K562 (cell line): ENCODE measurements around the gene C12orf43. TPM values are rescaled to one million over a fixed set of nuclear protein-coding genes. Genes with fewer than 3 reads are reported as not detected.

Experiments used
- BRD4 ChIP-seq: fragments of 200-600 bp; sonication (generic); IDR thresholded peaks from 2 replicates; pipeline ENCODE4 v1.6.1; 2017; ENCODE audit warnings: inconsistent platforms
- EHMT2 ChIP-seq: fragments of 450-650 bp; IDR thresholded peaks from 2 replicates; pipeline ENCODE4 v1.6.1; 2018; ENCODE audit warnings: antibody characterized with exemption
- LCOR ChIP-seq: sonication (generic); formaldehyde crosslinking; IDR thresholded peaks from 2 replicates; pipeline ENCODE4 v1.8.0; 2022; ENCODE audit warnings: mild to moderate bottlenecking, missing genetic modification reagents
- MYNN ChIP-seq, 2 experiments: sonication (generic); formaldehyde crosslinking in 1 of 2; IDR thresholded peaks; 2 replicates each; pipeline versions ENCODE4 v1.5.0 to v1.6.1; 2016 to 2020; ENCODE audit warnings: antibody characterized with exemption in 1 of 2, missing genetic modification reagents in 1 of 2
- RCOR1 ChIP-seq, 2 experiments: IDR thresholded peaks; 2 replicates each; pipeline ENCODE4 v1.6.1; 2012; ENCODE audit warnings: low read depth in 2 of 2, low read length in 2 of 2, borderline replicate concordance in 1 of 2, improper control_type of control experiment in 1 of 2
- RREB1 ChIP-seq: fragments of 250-450 bp; sonication (Bioruptor Pico); IDR thresholded peaks from 2 replicates; pipeline ENCODE4 v1.4.0; 2020
- SIX5 ChIP-seq, 2 experiments: IDR thresholded peaks; 2 replicates each; pipeline ENCODE4 v1.6.1; 2011; ENCODE audit warnings: low read length in 2 of 2, borderline replicate concordance in 1 of 2, low read depth in 1 of 2, mild to moderate bottlenecking in 1 of 2, moderate library complexity in 1 of 2; ENCODE audit not compliant: insufficient read depth in 1 of 2
- TOE1 ChIP-seq, 2 experiments: fragments of 450-650 bp in 1 of 2; sonication (generic) in 1 of 2; formaldehyde crosslinking in 1 of 2; IDR thresholded peaks; 2 replicates each; pipeline versions ENCODE4 v1.7.1 to v1.8.0; 2016 to 2022; ENCODE audit warnings: borderline replicate concordance in 2 of 2, mild to moderate bottlenecking in 2 of 2, antibody characterized with exemption in 1 of 2, inconsistent platforms in 1 of 2, low read depth in 1 of 2, missing genetic modification reagents in 1 of 2, moderate library complexity in 1 of 2
- USF1 ChIP-seq: sonication (generic); formaldehyde crosslinking; IDR thresholded peaks from 2 replicates; pipeline ENCODE4 v1.9.0; 2022; ENCODE audit warnings: mild to moderate bottlenecking, missing genetic modification reagents
- USF2 ChIP-seq: sonication (generic); formaldehyde crosslinking; IDR thresholded peaks from 2 replicates; pipeline ENCODE4 v1.5.0; 2020; ENCODE audit warnings: missing genetic modification reagents
- VEZF1 ChIP-seq: fragments of 200-800 bp; sonication (Bioruptor generic); IDR thresholded peaks from 2 replicates; pipeline ENCODE4 v1.6.1; 2017; ENCODE audit warnings: missing genetic modification characterization, missing compliant biosample characterization
- ZBTB9 ChIP-seq: fragments of 450-650 bp; formaldehyde crosslinking; IDR thresholded peaks from 2 replicates; pipeline ENCODE4 v1.4.0; 2020; ENCODE audit warnings: mild to moderate bottlenecking, moderate library complexity
- ZNF274 ChIP-seq: IDR thresholded peaks from 2 replicates; pipeline ENCODE4 v1.6.1; 2011; ENCODE audit warnings: low read depth, mild to moderate bottlenecking, low read length, moderate library complexity, borderline replicate concordance
- ZNF586 ChIP-seq: fragments of 450-650 bp; formaldehyde crosslinking; conservative IDR thresholded peaks from 2 replicates; pipeline ENCODE4 v1.4.0; 2020; ENCODE audit warnings: mild to moderate bottlenecking, moderate library complexity
- polyA plus RNA-seq, 8 experiments: library from polyadenylated mRNA; depleted of rRNA in 4 of 8; stranded (reverse) in 5 of 8; unstranded in 3 of 8; fragments of >200 nt; fragmentation: Nextera tagmentation in 2 of 8; fragmentation: Illumina TruSeq in 1 of 8; extraction: Ambion mirVana in 2 of 8; extraction: Trizol in 1 of 8; gene quantifications; 2 replicates each; pipeline versions ENCODE4 v1.2.1 to v1.2.3, GENCODE V29; 2011 to 2014; ENCODE audit warnings: inconsistent platforms in 1 of 8, missing spikeins in 1 of 8
- total RNA-seq, 7 experiments: library from RNA; depleted of rRNA in 6 of 7; stranded (reverse); fragments of >200 nt in 6 of 7; fragmentation: Illumina TruSeq in 2 of 7; extraction: Trizol in 2 of 7; gene quantifications; 2 replicates each; pipeline versions ENCODE4 v1.2.1 to v1.2.3, GENCODE V29; 2011 to 2021; ENCODE audit warnings: low replicate concordance in 1 of 7

C12orf43 gene
- total and polyA plus RNA-seq, 9 of the 15 experiments (the other 6 are each of a cell fraction or from before 2014, with no cell fraction given): 4.3 to 22.2 (median 16.8) TPM

GRCh38 chr12:121060149-121061001 lies 44.1 kb upstream of the C12orf43 start (continued):
- no peak for TF ChIP-seq RREB1
- no peak for TF ChIP-seq ZBTB9 (CRISPR knock-in tag)
- no peak for TF ChIP-seq BRD4
- TF ChIP-seq LCOR (CRISPR knock-in tag): no peak
- no peak for TF ChIP-seq USF1 (CRISPR knock-in tag)
- TF ChIP-seq ZNF274: no peak
- TF ChIP-seq VEZF1 (CRISPR knock-in tag): peak; percentile 48; the same call in 1 of the 2 replicates
- TF ChIP-seq MYNN (IDR thresholded peaks at IDR 0.05): no peak
- no peak for TF ChIP-seq MYNN (CRISPR knock-in tag; IDR thresholded peaks at IDR 0.05)
- TF ChIP-seq RCOR1 (IDR thresholded peaks at IDR 0.05; ENCODE audit: borderline replicate concordance in 1 of 2, low read depth in 2 of 2, low read length in 2 of 2): 0 out of 4 replicates have a peak, but pooled peaks of 1 of the 2 experiments have one; percentile 15
- TF ChIP-seq TOE1 (IDR thresholded peaks at IDR 0.05; ENCODE audit: borderline replicate concordance): 0 out of 2 replicates have a peak, but pooled peaks have one; percentile 19
- no peak for TF ChIP-seq TOE1 (CRISPR knock-in tag; IDR thresholded peaks at IDR 0.05; ENCODE audit: borderline replicate concordance, low read depth)
- no peak for TF ChIP-seq USF2 (CRISPR knock-in tag)
- no peak for TF ChIP-seq ZNF586 (CRISPR knock-in tag)
- no peak for TF ChIP-seq SIX5 (IDR thresholded peaks at IDR 0.05; ENCODE audit: borderline replicate concordance in 1 of 2, insufficient read depth in 1 of 2, low read depth in 1 of 2, low read length in 2 of 2)
- peak; percentile 21; the same call in 1 of the 2 replicates for TF ChIP-seq EHMT2
